ENCODE results near the gene MALRD1.

The MALRD1 gene

DNA sequence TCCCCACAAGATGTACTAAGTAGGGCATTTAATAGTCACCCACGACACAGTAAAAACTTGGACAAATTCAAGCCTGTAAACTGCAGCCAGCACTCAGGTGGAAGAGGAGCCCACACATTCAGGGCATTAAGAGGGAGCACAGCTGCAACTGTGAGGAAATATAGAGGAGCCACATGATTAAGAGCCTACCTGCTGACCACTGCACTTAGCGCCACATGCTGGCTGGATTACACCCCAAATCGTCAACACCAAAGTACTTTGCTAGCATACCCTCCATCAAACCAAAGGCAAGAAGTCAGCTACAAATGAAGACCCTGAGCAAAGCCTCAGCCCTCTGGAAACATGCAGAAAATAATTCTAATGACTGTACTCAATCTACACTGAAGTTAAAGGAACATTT, 445.3 kb downstream of the MALRD1 start:
- Histone ChIP-seq H3K27ac (no peak overlapping the region), H3K27me3 (ENCODE audit: insufficient read depth, low read depth, severe bottlenecking) (no peaks in the 10 kb centered on the region), H3K36me3 (no peaks in the 10 kb centered on the region), H3K4me3 (ENCODE audit: low read depth, low read length) (no peak overlapping the region), H3K9me3 (ENCODE audit: severe bottlenecking) (no peaks in the 10 kb centered on the region)
- DNase-seq: no peak
- TF ChIP-seq, protein P1, sequence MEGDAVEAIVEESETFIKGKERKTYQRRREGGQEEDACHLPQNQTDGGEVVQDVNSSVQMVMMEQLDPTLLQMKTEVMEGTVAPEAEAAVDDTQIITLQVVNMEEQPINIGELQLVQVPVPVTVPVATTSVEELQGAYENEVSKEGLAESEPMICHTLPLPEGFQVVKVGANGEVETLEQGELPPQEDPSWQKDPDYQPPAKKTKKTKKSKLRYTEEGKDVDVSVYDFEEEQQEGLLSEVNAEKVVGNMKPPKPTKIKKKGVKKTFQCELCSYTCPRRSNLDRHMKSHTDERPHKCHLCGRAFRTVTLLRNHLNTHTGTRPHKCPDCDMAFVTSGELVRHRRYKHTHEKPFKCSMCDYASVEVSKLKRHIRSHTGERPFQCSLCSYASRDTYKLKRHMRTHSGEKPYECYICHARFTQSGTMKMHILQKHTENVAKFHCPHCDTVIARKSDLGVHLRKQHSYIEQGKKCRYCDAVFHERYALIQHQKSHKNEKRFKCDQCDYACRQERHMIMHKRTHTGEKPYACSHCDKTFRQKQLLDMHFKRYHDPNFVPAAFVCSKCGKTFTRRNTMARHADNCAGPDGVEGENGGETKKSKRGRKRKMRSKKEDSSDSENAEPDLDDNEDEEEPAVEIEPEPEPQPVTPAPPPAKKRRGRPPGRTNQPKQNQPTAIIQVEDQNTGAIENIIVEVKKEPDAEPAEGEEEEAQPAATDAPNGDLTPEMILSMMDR (IDR thresholded peaks at IDR 0.05; ENCODE audit: low read depth, low read length): no peak

- H3K27ac ChIP-seq: no peak overlapping the region
- H3K4me3 ChIP-seq (ENCODE audit: low read depth, low read length): no peak overlapping the region
- no peaks in the 10 kb centered on the region for H3K36me3 ChIP-seq
- no peaks in the 10 kb centered on the region for H3K9me3 ChIP-seq (ENCODE audit: severe bottlenecking)
- DNase-seq: no peak
- TF ChIP-seq, protein P1 (IDR thresholded peaks at IDR 0.05; ENCODE audit: low read depth, low read length): no peak
- no peaks in the 10 kb centered on the region for H3K27me3 ChIP-seq (ENCODE audit: insufficient read depth, low read depth, severe bottlenecking)
Observed at GRCh38 chr10:19497026-19497425, 448.4 kb downstream of the MALRD1 start.

GRCh38 chr10:19498393-19499290, 450.0 kb downstream of the MALRD1 start:
- TF ChIP-seq, protein P1 (IDR thresholded peaks at IDR 0.05; ENCODE audit: low read depth, low read length): no peak
- no peak overlapping the region for H3K27ac ChIP-seq
- H3K4me3 ChIP-seq (ENCODE audit: low read depth, low read length): no peak overlapping the region
- H3K36me3 ChIP-seq: no peaks in the 10 kb centered on the region
- no peaks in the 10 kb centered on the region for H3K27me3 ChIP-seq (ENCODE audit: insufficient read depth, low read depth, severe bottlenecking)
- no peaks in the 10 kb centered on the region for H3K9me3 ChIP-seq (ENCODE audit: severe bottlenecking)
- no peak for DNase-seq

DNA sequence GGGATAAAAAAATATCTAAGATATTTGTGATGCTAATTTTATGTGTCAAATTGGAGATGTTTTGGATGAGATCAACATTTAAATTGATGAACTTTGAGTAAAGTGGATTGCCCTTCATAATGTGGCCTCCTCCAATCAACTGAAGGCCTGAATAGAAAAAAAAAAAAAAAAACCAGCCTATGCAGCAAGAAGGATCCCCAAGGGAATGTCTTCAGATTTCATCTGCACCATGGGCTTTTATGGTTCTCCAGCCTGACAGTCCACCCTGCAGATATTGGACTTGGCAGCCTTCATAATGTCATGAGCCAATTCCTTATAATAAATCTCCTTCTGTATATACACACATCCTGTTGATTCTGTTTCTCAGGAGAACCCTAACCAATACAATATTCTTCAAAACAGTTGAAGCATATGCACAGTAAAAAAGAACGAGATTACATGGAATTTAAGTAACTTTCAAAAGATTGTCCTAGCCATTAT, 450.7 kb downstream of the MALRD1 start:
- Histone ChIP-seq H3K27ac (no peak overlapping the region), H3K27me3 (ENCODE audit: insufficient read depth, low read depth, severe bottlenecking) (no peaks in the 10 kb centered on the region), H3K9me3 (ENCODE audit: severe bottlenecking) (no peaks in the 10 kb centered on the region), H3K36me3 (no peaks in the 10 kb centered on the region), H3K4me3 (ENCODE audit: low read depth, low read length) (no peak overlapping the region)
- no peak for DNase-seq
- TF ChIP-seq, protein P1 (IDR thresholded peaks at IDR 0.05; ENCODE audit: low read depth, low read length): no peak

DNA sequence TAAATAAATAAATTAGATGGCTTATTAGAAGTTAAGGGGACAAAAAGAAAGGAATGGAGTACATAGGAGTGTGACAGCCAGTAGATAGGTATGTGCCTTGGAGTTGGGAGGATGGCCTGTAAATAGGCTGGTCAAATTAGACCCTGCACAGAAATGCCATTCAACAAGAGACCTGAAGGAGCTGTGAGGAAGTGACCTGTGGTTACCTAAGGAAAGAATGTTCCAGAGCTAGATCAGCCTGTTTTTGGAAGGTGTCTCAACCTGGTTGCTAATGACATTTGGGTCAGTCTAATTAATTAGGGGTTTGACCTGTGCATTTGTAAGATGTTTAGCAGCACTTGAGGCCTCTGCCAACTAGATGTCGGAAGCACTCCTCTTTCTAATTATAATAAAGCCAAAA, 452.4 kb downstream of the MALRD1 start:
- TF ChIP-seq, protein P1 (IDR thresholded peaks at IDR 0.05; ENCODE audit: low read depth, low read length): no peak
- no peak for DNase-seq
- Histone ChIP-seq H3K27me3 (ENCODE audit: insufficient read depth, low read depth, severe bottlenecking) (no peaks in the 10 kb centered on the region), H3K4me3 (ENCODE audit: low read depth, low read length) (no peak overlapping the region), H3K9me3 (ENCODE audit: severe bottlenecking) (no peaks in the 10 kb centered on the region), H3K27ac (no peak overlapping the region), H3K36me3 (no peaks in the 10 kb centered on the region)

Measured in WERI-Rb-1 (cell line).